ENCODE measurements around the gene PRSS57.
"Not testable (repeated sequence)": the region's sequence is repeated elsewhere in the genome, so short reads cannot be mapped to it uniquely, and the experiment has no call there.

Gene PRSS57

GRCh38 chr19:677601-678436 is 17.4 kb downstream of the PRSS57 start:
- Histone ChIP-seq H3K9me3 (ENCODE audit: control insufficient read depth, insufficient read depth, low read length) (no peaks in the 10 kb centered on the region), H3K4me3 (ENCODE audit: low read depth, low read length) (no peak overlapping the region), H3K36me3 (ENCODE audit: control insufficient read depth, insufficient read depth, low read length) (no peaks in the 10 kb centered on the region), H3K4me1 (ENCODE audit: control insufficient read depth, insufficient read depth, low read length) (peaks cover 5% of the 10 kb centered on the region; the same call in 1 of the 2 replicates), H3K27me3 (ENCODE audit: control insufficient read depth, insufficient read depth, low read length) (peaks cover 16% of the 10 kb centered on the region), H3K27ac (ENCODE audit: low read depth, low read length) (no peak overlapping the region), H3K9ac (ENCODE audit: low read depth, low read length) (no peak overlapping the region)

- Histone ChIP-seq H3K27ac (ENCODE audit: low read depth, low read length) (no peak overlapping the region), H3K9ac (ENCODE audit: low read depth, low read length) (no peak overlapping the region), H3K36me3 (ENCODE audit: control insufficient read depth, insufficient read depth, low read length) (no peaks in the 10 kb centered on the region), H3K27me3 (ENCODE audit: control insufficient read depth, insufficient read depth, low read length) (peaks cover 16% of the 10 kb centered on the region), H3K4me3 (ENCODE audit: low read depth, low read length) (no peak overlapping the region), H3K9me3 (ENCODE audit: control insufficient read depth, insufficient read depth, low read length) (no peaks in the 10 kb centered on the region), H3K4me1 (ENCODE audit: control insufficient read depth, insufficient read depth, low read length) (peaks cover 5% of the 10 kb centered on the region; the same call in 1 of the 2 replicates)
These were observed 18.1 kb downstream of the PRSS57 start for GRCh38 chr19:677201-677600.

GRCh38 chr19:676339-677105 is 18.7 kb downstream of the PRSS57 start, which contains the start of gene FSTL3:
TSS of gene FSTL3 (plus strand) at chr19:676392. CDS start at chr19:676424, 32 bp downstream.
- Histone ChIP-seq H3K4me1 (ENCODE audit: control insufficient read depth, insufficient read depth, low read length) (peaks cover 5% of the 10 kb centered on the region; the same call in 1 of the 2 replicates), H3K27me3 (ENCODE audit: control insufficient read depth, insufficient read depth, low read length) (peaks cover 16% of the 10 kb centered on the region), H3K27ac (ENCODE audit: low read depth, low read length) (no peak within 1 kb of the TSS), H3K9me3 (ENCODE audit: control insufficient read depth, insufficient read depth, low read length) (no peaks in the 10 kb centered on the region), H3K4me3 (ENCODE audit: low read depth, low read length) (peak within 1 kb of the TSS; percentile 41; the same call in 1 of the 2 replicates), H3K36me3 (ENCODE audit: control insufficient read depth, insufficient read depth, low read length) (no peaks in the 10 kb centered on the region), H3K9ac (ENCODE audit: low read depth, low read length) (no peak within 1 kb of the TSS)

- Histone ChIP-seq H3K9ac (ENCODE audit: low read depth, low read length) (no peak overlapping the region), H3K36me3 (ENCODE audit: control insufficient read depth, insufficient read depth, low read length) (no peaks in the 10 kb centered on the region), H3K9me3 (ENCODE audit: control insufficient read depth, insufficient read depth, low read length) (no peaks in the 10 kb centered on the region), H3K4me1 (ENCODE audit: control insufficient read depth, insufficient read depth, low read length) (peaks cover 5% of the 10 kb centered on the region; the same call in 1 of the 2 replicates), H3K27me3 (ENCODE audit: control insufficient read depth, insufficient read depth, low read length) (peaks cover 16% of the 10 kb centered on the region), H3K4me3 (ENCODE audit: low read depth, low read length) (no peak overlapping the region), H3K27ac (ENCODE audit: low read depth, low read length) (no peak overlapping the region)
These were observed 19.3 kb downstream of the PRSS57 start for GRCh38 chr19:676007-676338.

GRCh38 chr19:674282-675151 is 20.7 kb downstream of the PRSS57 start:
- no peaks in the 10 kb centered on the region for H3K36me3 ChIP-seq (ENCODE audit: control insufficient read depth, insufficient read depth, low read length)
- H3K9ac ChIP-seq (ENCODE audit: low read depth, low read length): no peak overlapping the region
- H3K4me1 ChIP-seq (ENCODE audit: control insufficient read depth, insufficient read depth, low read length): peaks cover 4% of the 10 kb centered on the region; the same call in 1 of the 2 replicates
- no peak overlapping the region for H3K4me3 ChIP-seq (ENCODE audit: low read depth, low read length)
- H3K9me3 ChIP-seq (ENCODE audit: control insufficient read depth, insufficient read depth, low read length): no peaks in the 10 kb centered on the region
- H3K27ac ChIP-seq (ENCODE audit: low read depth, low read length): no peak overlapping the region
- peaks cover 16% of the 10 kb centered on the region for H3K27me3 ChIP-seq (ENCODE audit: control insufficient read depth, insufficient read depth, low read length)

- Histone ChIP-seq H3K4me1 (ENCODE audit: control insufficient read depth, insufficient read depth, low read length) (no peaks in the 10 kb centered on the region), H3K9ac (ENCODE audit: low read depth, low read length) (no peak overlapping the region), H3K36me3 (ENCODE audit: control insufficient read depth, insufficient read depth, low read length) (no peaks in the 10 kb centered on the region), H3K27me3 (ENCODE audit: control insufficient read depth, insufficient read depth, low read length) (peaks cover 7% of the 10 kb centered on the region), H3K27ac (ENCODE audit: low read depth, low read length) (no peak overlapping the region), H3K4me3 (ENCODE audit: low read depth, low read length) (no peak overlapping the region), H3K9me3 (ENCODE audit: control insufficient read depth, insufficient read depth, low read length) (no peaks in the 10 kb centered on the region)
These were observed 24.6 kb downstream of the PRSS57 start for GRCh38 chr19:670609-671075.

GRCh38 chr19:668675-669434 is 26.4 kb downstream of the PRSS57 start:
- H3K4me1 ChIP-seq (ENCODE audit: control insufficient read depth, insufficient read depth, low read length); H3K36me3 ChIP-seq (ENCODE audit: control insufficient read depth, insufficient read depth, low read length); H3K27me3 ChIP-seq (ENCODE audit: control insufficient read depth, insufficient read depth, low read length); H3K4me3 ChIP-seq (ENCODE audit: low read depth, low read length); H3K27ac ChIP-seq (ENCODE audit: low read depth, low read length); H3K9ac ChIP-seq (ENCODE audit: low read depth, low read length); H3K9me3 ChIP-seq (ENCODE audit: control insufficient read depth, insufficient read depth, low read length): not testable (repeated sequence)

- H3K4me1 ChIP-seq (ENCODE audit: control insufficient read depth, insufficient read depth, low read length); H3K27ac ChIP-seq (ENCODE audit: low read depth, low read length); H3K36me3 ChIP-seq (ENCODE audit: control insufficient read depth, insufficient read depth, low read length); H3K9ac ChIP-seq (ENCODE audit: low read depth, low read length); H3K27me3 ChIP-seq (ENCODE audit: control insufficient read depth, insufficient read depth, low read length); H3K4me3 ChIP-seq (ENCODE audit: low read depth, low read length); H3K9me3 ChIP-seq (ENCODE audit: control insufficient read depth, insufficient read depth, low read length): not testable (repeated sequence)
These were observed 28.2 kb downstream of the PRSS57 start for GRCh38 chr19:666985-667573.

GRCh38 chr19:664913-665443 is 30.3 kb downstream of the PRSS57 start:
- no peak overlapping the region for H3K4me3 ChIP-seq (ENCODE audit: low read depth, low read length)
- peaks cover 4% of the 10 kb centered on the region for H3K4me1 ChIP-seq (ENCODE audit: control insufficient read depth, insufficient read depth, low read length)
- no peaks in the 10 kb centered on the region; the same call in 1 of the 2 replicates for H3K27me3 ChIP-seq (ENCODE audit: control insufficient read depth, insufficient read depth, low read length)
- no peak overlapping the region for H3K9ac ChIP-seq (ENCODE audit: low read depth, low read length)
- no peaks in the 10 kb centered on the region for H3K9me3 ChIP-seq (ENCODE audit: control insufficient read depth, insufficient read depth, low read length)
- H3K27ac ChIP-seq (ENCODE audit: low read depth, low read length): no peak overlapping the region
- no peaks in the 10 kb centered on the region for H3K36me3 ChIP-seq (ENCODE audit: control insufficient read depth, insufficient read depth, low read length)

Data from HUES48 (cell line).